ENCODE data around the gene OGG1.

Gene OGG1

GRCh38 chr3:9749645-9750555, at the start of gene OGG1:
Gene OGG1, plus strand, starts transcription at chr3:9749952. Its CDS starts 335 bp downstream, at chr3:9750287.
- DNase-seq (ENCODE audit: low read depth in 2 of 2), result peak; percentile 91 to 96

GRCh38 chr3:9700536-9700935, 49.2 kb upstream of the OGG1 start:
- no peak for DNase-seq (ENCODE audit: low read depth in 2 of 2)

- DNase-seq (ENCODE audit: low read depth in 2 of 2), result no peak
Observed at GRCh38 chr3:9701006-9701405, 48.7 kb upstream of the OGG1 start.

DNA sequence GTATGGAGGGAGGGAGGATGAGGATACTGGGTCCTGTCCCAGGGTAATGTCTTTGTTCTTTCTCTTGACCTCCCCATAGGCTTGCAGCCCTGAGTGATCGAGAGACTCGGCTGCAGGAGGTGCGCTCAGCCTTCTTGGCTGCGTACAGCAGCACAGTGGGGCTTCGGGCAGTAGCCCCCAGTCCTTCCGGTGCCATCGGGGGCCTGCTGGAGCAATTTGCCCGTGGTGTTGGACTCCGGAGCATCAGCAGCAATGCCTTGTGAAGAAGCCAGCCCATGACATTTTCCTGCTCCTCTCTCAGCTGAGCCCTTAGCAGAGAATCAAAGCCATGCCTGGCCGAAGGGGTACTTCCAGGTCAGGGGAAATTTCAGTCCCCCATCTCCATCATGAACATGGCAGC, 48.0 kb upstream of the OGG1 start:
- no peak for DNase-seq (ENCODE audit: low read depth in 2 of 2)

GRCh38 chr3:9703240-9703639, 46.5 kb upstream of the OGG1 start:
- no peak for DNase-seq (ENCODE audit: low read depth in 2 of 2)

GRCh38 chr3:9703736-9704346, 45.9 kb upstream of the OGG1 start, which contains the start of gene CPNE9:
Gene CPNE9, plus strand, starts transcription at chr3:9703833. Its CDS starts 164 bp downstream, at chr3:9703997.
- no peak for DNase-seq (ENCODE audit: low read depth in 2 of 2)

DNA sequence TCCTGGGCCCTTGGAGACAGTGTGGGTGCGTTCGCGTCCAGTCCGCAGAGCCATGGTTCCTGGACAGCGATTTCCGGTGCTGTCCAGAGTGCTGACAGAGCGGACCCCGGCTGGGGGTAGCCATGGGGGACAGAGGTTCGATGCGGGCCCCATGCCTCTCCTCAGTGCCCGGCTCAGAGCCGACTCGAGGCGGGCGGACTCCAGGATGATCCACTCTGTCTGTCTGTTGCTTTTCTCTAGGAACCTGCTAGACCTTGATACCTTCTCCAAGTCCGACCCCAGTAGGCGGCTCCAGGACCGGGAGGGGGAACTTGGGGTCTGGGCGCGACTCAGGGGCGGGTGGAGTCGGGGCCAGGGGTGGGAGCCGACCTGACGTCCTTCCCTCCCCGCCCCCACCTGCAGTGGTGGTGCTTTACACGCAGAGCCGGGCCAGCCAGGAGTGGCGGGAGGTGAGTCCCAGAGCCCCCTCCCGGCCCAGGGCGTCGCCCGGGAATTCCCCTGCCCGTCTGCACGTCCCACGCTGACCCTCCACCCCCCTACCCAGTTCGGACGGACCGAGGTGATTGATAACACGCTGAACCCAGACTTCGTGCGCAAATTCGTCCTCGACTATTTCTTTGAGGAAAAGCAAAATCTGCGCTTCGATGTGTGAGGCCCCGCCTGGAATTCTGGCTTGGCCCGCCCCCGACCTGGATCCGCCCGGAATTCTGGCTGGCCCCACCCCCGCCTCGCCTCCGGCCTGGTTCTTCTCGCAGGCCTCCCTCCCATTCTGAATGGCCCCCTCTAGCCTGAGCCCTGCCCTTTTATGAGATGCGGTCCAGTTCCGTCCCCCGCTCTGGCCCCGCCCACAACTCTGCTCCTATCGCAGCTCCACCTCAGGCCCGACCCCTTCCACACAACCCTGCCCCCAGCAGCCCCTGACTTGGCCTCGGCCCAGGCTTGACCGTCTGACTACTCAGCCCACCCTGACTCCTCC, 45.1 kb upstream of the OGG1 start:
- DNase-seq (ENCODE audit: low read depth in 2 of 2), result no peak

GRCh38 chr3:9710174-9710739, 39.5 kb upstream of the OGG1 start:
- DNase-seq (ENCODE audit: low read depth in 2 of 2), result no peak

GRCh38 chr3:9712415-9712814, 37.3 kb upstream of the OGG1 start:
- DNase-seq (ENCODE audit: low read depth in 2 of 2), result no peak

GRCh38 chr3:9713142-9713541, 36.6 kb upstream of the OGG1 start:
- no peak for DNase-seq (ENCODE audit: low read depth in 2 of 2)

- no peak for DNase-seq (ENCODE audit: low read depth in 2 of 2)
Observed at GRCh38 chr3:9715136-9715535, 34.6 kb upstream of the OGG1 start.

GRCh38 chr3:9715764-9716437, 33.9 kb upstream of the OGG1 start:
- no peak for DNase-seq (ENCODE audit: low read depth in 2 of 2)

- no peak for DNase-seq (ENCODE audit: low read depth in 2 of 2)
Observed at GRCh38 chr3:9716801-9717555, 32.8 kb upstream of the OGG1 start.

GRCh38 chr3:9717563-9717962, 32.2 kb upstream of the OGG1 start:
- no peak for DNase-seq (ENCODE audit: low read depth in 2 of 2)

DNA sequence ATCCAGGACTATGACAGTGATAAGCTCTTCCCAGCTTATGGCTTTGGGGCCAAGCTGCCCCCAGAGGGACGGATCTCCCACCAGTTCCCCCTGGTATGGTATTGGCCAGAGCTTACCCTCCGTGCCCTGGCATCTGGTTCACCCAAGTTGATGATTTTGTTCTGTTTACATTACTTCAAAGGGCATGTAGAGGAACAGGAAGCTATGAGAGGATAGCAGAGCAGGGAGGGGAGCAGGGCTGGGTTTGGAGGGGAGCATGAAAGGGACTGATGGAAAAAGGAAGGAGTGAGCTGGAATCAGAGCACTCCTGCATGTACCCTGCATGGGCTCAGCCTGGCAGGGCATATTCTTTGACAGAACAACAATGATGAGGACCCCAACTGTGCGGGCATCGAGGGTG, 31.6 kb upstream of the OGG1 start:
- no peak for DNase-seq (ENCODE audit: low read depth in 2 of 2)

GRCh38 chr3:9721015-9721699, 28.6 kb upstream of the OGG1 start:
- no peak for DNase-seq (ENCODE audit: low read depth in 2 of 2)

GRCh38 chr3:9721700-9722060, 28.1 kb upstream of the OGG1 start:
- DNase-seq (ENCODE audit: low read depth in 2 of 2), result no peak

GRCh38 chr3:9725775-9726515, 23.8 kb upstream of the OGG1 start:
- DNase-seq (ENCODE audit: low read depth in 2 of 2), result no peak

DNA sequence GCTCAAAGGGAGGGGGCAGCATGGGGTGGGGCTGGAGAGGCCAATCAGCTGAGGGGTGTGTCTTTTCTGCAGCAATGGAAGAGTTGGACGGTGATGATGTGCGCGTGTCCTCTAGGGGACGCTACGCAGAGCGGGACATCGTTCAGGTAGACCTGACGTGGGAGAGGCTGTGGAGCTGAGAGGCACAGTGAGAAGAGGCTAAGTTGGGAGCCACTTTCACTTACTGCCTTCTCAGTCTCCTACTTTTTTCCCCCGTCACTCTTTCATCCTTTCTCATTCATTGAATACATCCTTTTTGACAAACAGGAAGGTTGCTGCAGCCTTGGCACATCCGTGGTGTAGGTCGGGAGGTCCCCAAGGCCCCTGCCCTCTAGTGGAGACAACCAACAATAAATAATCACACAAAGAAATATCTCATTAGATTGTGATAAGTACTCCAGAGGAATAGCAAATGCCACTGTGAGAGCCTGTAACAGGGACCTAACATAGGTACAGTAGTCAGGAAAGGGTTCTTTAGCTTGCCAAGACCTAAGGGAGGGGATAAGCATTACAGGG, 22.6 kb upstream of the OGG1 start:
- DNase-seq (ENCODE audit: low read depth in 2 of 2), result no peak
